Measurements from ENCODE around the gene SPPL3. TPM values are rescaled to one million over a fixed set of nuclear protein-coding genes. Genes with fewer than 3 reads are reported as not detected.
"Not testable (repeated sequence)": the region's sequence is repeated elsewhere in the genome, so short reads cannot be mapped to it uniquely, and the experiment has no call there.

The SPPL3 gene
- polyA plus RNA-seq, 4 donors, result 8.4 to 57.8 (median 13.7) TPM

DNA sequence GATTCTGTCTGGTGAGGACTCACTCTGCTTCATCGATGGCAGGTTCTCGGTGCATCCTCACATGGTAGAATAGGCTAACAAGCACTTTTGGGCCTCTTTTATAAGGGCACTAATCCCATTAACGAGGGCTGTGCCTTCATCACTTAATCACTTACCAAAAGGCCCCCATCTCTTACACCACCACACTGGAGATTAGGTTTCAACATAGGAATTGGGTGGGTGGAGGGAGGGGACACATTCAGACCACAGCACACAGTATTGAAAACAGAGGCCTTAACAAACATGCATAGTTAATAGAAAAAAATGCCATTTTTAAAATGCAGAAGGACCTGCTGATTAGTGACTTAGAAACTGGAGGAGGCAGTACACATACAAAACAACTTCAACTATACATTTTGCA is 61.6 kb downstream of the SPPL3 start:
- Histone ChIP-seq H3K9me3 (ENCODE audit: control insufficient read depth in 2 of 2, insufficient read depth in 1 of 2, low read depth in 1 of 2, low read length in 1 of 2) (no peaks in the 10 kb centered on the region), H3K36me3 (ENCODE audit: control insufficient read depth in 3 of 3, insufficient read depth in 2 of 3, low read depth in 1 of 3, low read length in 3 of 3) (peaks cover 0 to 18% (median 0%) of the 10 kb centered on the region in 3 donors), H3K27ac (ENCODE audit: low read depth in 1 of 3, low read length in 2 of 3) (no peak overlapping the region), H3K4me3 (ENCODE audit: low read depth in 1 of 3, low read length in 3 of 3) (no peak overlapping the region), H3K4me1 (ENCODE audit: control insufficient read depth in 3 of 3, insufficient read depth in 2 of 3, low read depth in 1 of 3, low read length in 2 of 3) (peaks cover 0 to 5% (median 0%) of the 10 kb centered on the region in 3 donors), H3K27me3 (ENCODE audit: control insufficient read depth in 3 of 3, insufficient read depth in 3 of 3, low read length in 3 of 3) (no peaks in the 10 kb centered on the region)
- DNase-seq (no peak), FAIRE-seq (no peak)
- WGBS, 3 donors, result 95 to 100% (median 96%) methylated on average over 3 of the region's 3 CpGs

DNA sequence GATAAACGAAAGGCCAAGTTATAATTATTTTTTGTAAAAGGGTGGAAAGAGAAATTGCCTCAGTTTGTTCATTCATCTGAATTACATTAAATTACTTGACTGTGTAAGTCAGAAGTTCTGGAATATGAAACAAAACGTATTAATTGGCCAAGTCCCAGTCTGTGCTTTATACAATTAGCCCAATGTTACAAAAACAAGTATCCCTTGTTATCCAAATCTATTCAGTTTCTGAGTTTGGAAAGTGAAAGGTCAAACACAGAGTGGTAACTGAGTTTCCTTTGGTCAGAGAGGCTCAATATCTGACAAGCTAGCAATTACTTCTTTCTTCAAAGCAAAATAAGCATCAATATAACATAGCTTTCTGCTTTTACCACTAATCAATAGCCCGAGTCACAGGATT is 62.6 kb downstream of the SPPL3 start:
- FAIRE-seq, result no peak
- Histone ChIP-seq H3K36me3 (ENCODE audit: control insufficient read depth in 3 of 3, insufficient read depth in 2 of 3, low read depth in 1 of 3, low read length in 3 of 3) (peaks cover 0 to 18% (median 0%) of the 10 kb centered on the region in 3 donors), H3K27me3 (ENCODE audit: control insufficient read depth in 3 of 3, insufficient read depth in 3 of 3, low read length in 3 of 3) (no peaks in the 10 kb centered on the region), H3K9me3 (ENCODE audit: control insufficient read depth in 2 of 2, insufficient read depth in 1 of 2, low read depth in 1 of 2, low read length in 1 of 2) (no peaks in the 10 kb centered on the region), H3K4me1 (ENCODE audit: control insufficient read depth in 3 of 3, insufficient read depth in 2 of 3, low read depth in 1 of 3, low read length in 2 of 3) (peaks cover 0 to 5% (median 0%) of the 10 kb centered on the region in 3 donors), H3K4me3 (ENCODE audit: low read depth in 1 of 3, low read length in 3 of 3) (no peak overlapping the region), H3K27ac (ENCODE audit: low read depth in 1 of 3, low read length in 2 of 3) (no peak overlapping the region)
- no peak for DNase-seq
- 61 to 71% (median 70%) methylated on average over 3 of the region's 3 CpGs for WGBS, 3 donors

DNA sequence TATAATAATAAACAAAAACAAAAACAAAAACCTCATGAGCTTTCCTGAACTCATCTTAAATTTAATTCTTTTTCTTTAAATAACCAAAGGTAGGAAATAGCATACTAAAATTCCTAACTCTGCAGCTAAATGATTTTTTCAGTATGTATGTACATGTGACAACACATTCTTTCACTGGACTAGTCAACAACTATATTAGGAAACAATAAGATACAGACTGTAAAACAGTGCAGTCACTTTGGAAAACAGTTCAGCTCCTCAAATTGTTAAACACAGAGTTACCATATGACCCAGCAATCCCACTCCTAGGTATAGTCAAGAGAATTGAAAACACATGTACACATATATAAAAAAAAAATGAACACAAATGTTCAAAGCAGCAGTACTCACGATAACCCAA is 64.7 kb downstream of the SPPL3 start:
- Histone ChIP-seq H3K9me3 (ENCODE audit: control insufficient read depth in 2 of 2, insufficient read depth in 1 of 2, low read depth in 1 of 2, low read length in 1 of 2) (no peaks in the 10 kb centered on the region), H3K4me1 (ENCODE audit: control insufficient read depth in 3 of 3, insufficient read depth in 2 of 3, low read depth in 1 of 3, low read length in 2 of 3) (peaks cover 0 to 6% (median 5%) of the 10 kb centered on the region in 3 donors), H3K27me3 (ENCODE audit: control insufficient read depth in 3 of 3, insufficient read depth in 3 of 3, low read length in 3 of 3) (no peaks in the 10 kb centered on the region), H3K27ac (ENCODE audit: low read depth in 1 of 3, low read length in 2 of 3) (no peak overlapping the region), H3K36me3 (ENCODE audit: control insufficient read depth in 3 of 3, insufficient read depth in 2 of 3, low read depth in 1 of 3, low read length in 3 of 3) (peaks cover 0 to 7% (median 0%) of the 10 kb centered on the region in 3 donors), H3K4me3 (ENCODE audit: low read depth in 1 of 3, low read length in 3 of 3) (no peak overlapping the region)
- 87 to 100% (median 95%) methylated on average over 1 of the region's 1 CpG for WGBS, 3 donors
- DNase-seq (no peak), FAIRE-seq (no peak)

DNA sequence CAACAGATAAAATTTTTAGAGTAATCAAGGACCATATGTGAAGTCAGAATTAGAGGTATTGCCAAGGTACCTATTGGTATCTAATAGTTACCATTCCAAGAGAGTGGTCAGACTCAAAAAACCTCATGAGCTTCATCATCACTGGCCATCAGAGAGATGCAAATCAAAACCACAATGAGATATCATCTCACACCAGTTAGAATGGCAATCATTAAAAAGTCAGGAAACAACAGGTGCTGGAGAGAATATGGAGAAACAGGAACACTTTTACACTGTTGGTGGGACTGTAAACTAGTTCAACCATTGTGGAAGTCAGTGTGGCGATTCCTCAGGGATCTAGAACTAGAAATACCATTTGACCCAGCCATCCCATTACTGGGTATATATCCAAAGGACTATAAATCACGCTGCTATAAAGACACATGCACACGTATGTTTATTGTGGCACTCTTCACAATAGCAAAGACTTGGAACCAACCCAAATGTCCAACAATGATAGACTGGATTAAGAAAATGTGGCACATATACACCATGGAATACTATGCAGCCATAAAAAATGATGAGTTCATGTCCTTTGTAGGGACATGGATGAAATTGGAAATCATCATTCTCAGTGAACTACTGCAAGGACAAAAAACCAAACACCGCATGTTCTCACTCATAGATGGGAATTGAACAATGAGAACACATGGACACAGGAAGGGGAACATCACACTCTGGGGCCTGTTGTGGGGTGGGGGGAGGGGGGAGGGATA is 65.4 kb downstream of the SPPL3 start:
- WGBS, 3 donors, result 90 to 95% (median 94%) methylated on average over 4 of the region's 4 CpGs

GRCh38 chr12:120836114-120836684 is 68.0 kb downstream of the SPPL3 start:
- Histone ChIP-seq H3K9me3 (ENCODE audit: control insufficient read depth in 2 of 2, insufficient read depth in 1 of 2, low read depth in 1 of 2, low read length in 1 of 2) (no peaks in the 10 kb centered on the region), H3K4me3 (ENCODE audit: low read depth in 1 of 3, low read length in 3 of 3) (no peak overlapping the region), H3K4me1 (ENCODE audit: control insufficient read depth in 3 of 3, insufficient read depth in 2 of 3, low read depth in 1 of 3, low read length in 2 of 3) (peaks cover 3 to 12% (median 8%) of the 10 kb centered on the region in 3 donors), H3K27ac (ENCODE audit: low read depth in 1 of 3, low read length in 2 of 3) (no peak overlapping the region), H3K27me3 (ENCODE audit: control insufficient read depth in 3 of 3, insufficient read depth in 3 of 3, low read length in 3 of 3) (no peaks in the 10 kb centered on the region), H3K36me3 (ENCODE audit: control insufficient read depth in 3 of 3, insufficient read depth in 2 of 3, low read depth in 1 of 3, low read length in 3 of 3) (peaks cover 0 to 7% (median 0%) of the 10 kb centered on the region in 3 donors)
- DNase-seq, result no peak
- no peak for FAIRE-seq
- 85 to 92% (median 90%) methylated on average over 4 of the region's 4 CpGs for WGBS, 3 donors

More for the DNA sequence above, 65.4 kb downstream of the SPPL3 start:
- not testable (repeated sequence) for H3K4me3 ChIP-seq (ENCODE audit: low read depth in 1 of 3, low read length in 3 of 3); H3K36me3 ChIP-seq (ENCODE audit: control insufficient read depth in 3 of 3, insufficient read depth in 2 of 3, low read depth in 1 of 3, low read length in 3 of 3); H3K4me1 ChIP-seq (ENCODE audit: control insufficient read depth in 3 of 3, insufficient read depth in 2 of 3, low read depth in 1 of 3, low read length in 2 of 3); H3K27me3 ChIP-seq (ENCODE audit: control insufficient read depth in 3 of 3, insufficient read depth in 3 of 3, low read length in 3 of 3); H3K9me3 ChIP-seq (ENCODE audit: control insufficient read depth in 2 of 2, insufficient read depth in 1 of 2, low read depth in 1 of 2, low read length in 1 of 2); DNase-seq; H3K27ac ChIP-seq (ENCODE audit: low read depth in 1 of 3, low read length in 2 of 3); FAIRE-seq

- peaks cover 5 to 15% (median 11%) of the 10 kb centered on the region in 3 donors for H3K4me1 ChIP-seq (ENCODE audit: control insufficient read depth in 3 of 3, insufficient read depth in 2 of 3, low read depth in 1 of 3, low read length in 2 of 3)
Measured at GRCh38 chr12:120835657-120836056, 68.5 kb downstream of the SPPL3 start.

GRCh38 chr12:120835304-120835612 is 68.9 kb downstream of the SPPL3 start:
- Histone ChIP-seq H3K27me3 (ENCODE audit: control insufficient read depth in 3 of 3, insufficient read depth in 3 of 3, low read length in 3 of 3) (no peaks in the 10 kb centered on the region), H3K36me3 (ENCODE audit: control insufficient read depth in 3 of 3, insufficient read depth in 2 of 3, low read depth in 1 of 3, low read length in 3 of 3) (no peaks in the 10 kb centered on the region), H3K4me1 (ENCODE audit: control insufficient read depth in 3 of 3, insufficient read depth in 2 of 3, low read depth in 1 of 3, low read length in 2 of 3) (peaks cover 6 to 15% (median 13%) of the 10 kb centered on the region in 3 donors), H3K9me3 (ENCODE audit: control insufficient read depth in 2 of 2, insufficient read depth in 1 of 2, low read depth in 1 of 2, low read length in 1 of 2) (no peaks in the 10 kb centered on the region), H3K27ac (ENCODE audit: low read depth in 1 of 3, low read length in 2 of 3) (no peak overlapping the region), H3K4me3 (ENCODE audit: low read depth in 1 of 3, low read length in 3 of 3) (no peak overlapping the region)
- DNase-seq, result no peak
- 49 to 64% (median 58%) methylated on average over 4 of the region's 4 CpGs for WGBS, 3 donors
- no peak for FAIRE-seq

More at GRCh38 chr12:120835657-120836056, 68.5 kb downstream of the SPPL3 start:
- Histone ChIP-seq H3K4me3 (ENCODE audit: low read depth in 1 of 3, low read length in 3 of 3) (no peak overlapping the region), H3K9me3 (ENCODE audit: control insufficient read depth in 2 of 2, insufficient read depth in 1 of 2, low read depth in 1 of 2, low read length in 1 of 2) (no peaks in the 10 kb centered on the region), H3K27me3 (ENCODE audit: control insufficient read depth in 3 of 3, insufficient read depth in 3 of 3, low read length in 3 of 3) (no peaks in the 10 kb centered on the region), H3K27ac (ENCODE audit: low read depth in 1 of 3, low read length in 2 of 3) (no peak overlapping the region), H3K36me3 (ENCODE audit: control insufficient read depth in 3 of 3, insufficient read depth in 2 of 3, low read depth in 1 of 3, low read length in 3 of 3) (peaks cover 0 to 3% (median 0%) of the 10 kb centered on the region in 3 donors)
- WGBS, 3 donors, result 36 to 81% (median 65%) methylated on average over 1 of the region's 1 CpG
- DNase-seq (no peak), FAIRE-seq (no peak)

GRCh38 chr12:120834489-120835303 is 69.5 kb downstream of the SPPL3 start:
- H3K27ac ChIP-seq (ENCODE audit: low read depth in 1 of 3, low read length in 2 of 3), result no peak overlapping the region
- no peak overlapping the region for H3K4me3 ChIP-seq (ENCODE audit: low read depth in 1 of 3, low read length in 3 of 3)
- FAIRE-seq (no peak), DNase-seq (no peak)
- no peaks in the 10 kb centered on the region for H3K27me3 ChIP-seq (ENCODE audit: control insufficient read depth in 3 of 3, insufficient read depth in 3 of 3, low read length in 3 of 3)
- WGBS, 3 donors, result 69 to 86% (median 79%) methylated on average over 4 of the region's 4 CpGs
- H3K9me3 ChIP-seq (ENCODE audit: control insufficient read depth in 2 of 2, insufficient read depth in 1 of 2, low read depth in 1 of 2, low read length in 1 of 2), result no peaks in the 10 kb centered on the region
- H3K4me1 ChIP-seq (ENCODE audit: control insufficient read depth in 3 of 3, insufficient read depth in 2 of 3, low read depth in 1 of 3, low read length in 2 of 3), result peaks cover 6 to 15% (median 13%) of the 10 kb centered on the region in 3 donors
- peaks cover 0 to under 1% (median 0%) of the 10 kb centered on the region in 3 donors for H3K36me3 ChIP-seq (ENCODE audit: control insufficient read depth in 3 of 3, insufficient read depth in 2 of 3, low read depth in 1 of 3, low read length in 3 of 3)

Measured in small intestine (tissue), 7 donors.